Measurements from ENCODE around the gene GLRA1. TPM values are rescaled to one million over a fixed set of nuclear protein-coding genes. Genes with fewer than 3 reads are reported as not detected.

The GLRA1 gene
- total RNA-seq, 1 donor from 2014 or later: not detected

GRCh38 chr5:151952238-151952637, 27.6 kb upstream of the GLRA1 start:
- no peak overlapping the region for H3K4me3 ChIP-seq (ENCODE audit: low read length in 3 of 3)
- H3K27me3 ChIP-seq (ENCODE audit: control insufficient read depth in 3 of 3, insufficient read depth in 3 of 3, low read length in 3 of 3): no peaks in the 10 kb centered on the region
- no peaks in the 10 kb centered on the region for H3K9me3 ChIP-seq (ENCODE audit: control insufficient read depth in 3 of 3, low read length in 3 of 3)
- H3K36me3 ChIP-seq (ENCODE audit: control insufficient read depth in 3 of 3, insufficient read depth in 3 of 3, low read length in 3 of 3): no peaks in the 10 kb centered on the region
- no peak overlapping the region for H3K27ac ChIP-seq (ENCODE audit: low read depth, low read length)
- H3K4me1 ChIP-seq (ENCODE audit: control insufficient read depth in 3 of 3, insufficient read depth in 3 of 3, low read length in 3 of 3): no peaks in the 10 kb centered on the region
- no peak overlapping the region for H3K9ac ChIP-seq (ENCODE audit: low read depth in 1 of 3, low read length in 3 of 3)

- Histone ChIP-seq H3K9me3 (ENCODE audit: control insufficient read depth in 3 of 3, low read length in 3 of 3) (no peaks in the 10 kb centered on the region), H3K4me1 (ENCODE audit: control insufficient read depth in 3 of 3, insufficient read depth in 3 of 3, low read length in 3 of 3) (no peaks in the 10 kb centered on the region), H3K9ac (ENCODE audit: low read depth in 1 of 3, low read length in 3 of 3) (no peak overlapping the region), H3K36me3 (ENCODE audit: control insufficient read depth in 3 of 3, insufficient read depth in 3 of 3, low read length in 3 of 3) (no peaks in the 10 kb centered on the region), H3K4me3 (ENCODE audit: low read length in 3 of 3) (no peak overlapping the region), H3K27me3 (ENCODE audit: control insufficient read depth in 3 of 3, insufficient read depth in 3 of 3, low read length in 3 of 3) (no peaks in the 10 kb centered on the region), H3K27ac (ENCODE audit: low read depth, low read length) (no peak overlapping the region)
Observed at GRCh38 chr5:151950706-151951105, 26.1 kb upstream of the GLRA1 start.

DNA sequence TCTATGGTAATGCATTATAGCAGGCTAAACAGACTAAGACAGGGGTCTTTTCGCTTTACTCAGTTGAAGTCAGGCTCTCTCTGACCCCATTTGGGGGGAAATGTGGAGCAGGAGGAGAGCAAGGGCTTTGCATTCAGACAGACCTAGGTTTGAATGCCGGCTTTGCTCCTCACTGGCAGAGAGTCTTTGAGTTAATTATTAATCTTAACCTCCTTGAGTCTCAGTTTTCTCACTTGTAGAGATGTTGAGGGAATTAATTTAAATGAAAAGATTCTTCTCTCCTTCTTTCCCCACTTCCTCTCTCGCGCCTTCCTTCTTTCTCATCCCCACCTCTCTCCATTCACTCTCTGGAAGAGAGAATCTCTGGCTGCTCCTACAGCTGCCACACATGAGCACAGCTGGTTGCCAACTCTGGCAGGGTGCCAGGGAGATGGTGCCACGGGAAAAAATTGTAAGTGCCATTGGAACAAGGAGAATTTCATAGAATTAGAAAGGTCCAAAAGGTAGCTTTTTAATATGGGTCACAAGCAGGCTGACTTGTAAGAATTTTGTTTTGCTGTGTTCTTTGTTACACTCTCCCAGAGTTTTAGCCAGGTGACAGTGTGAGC, 25.2 kb upstream of the GLRA1 start:
- Histone ChIP-seq H3K36me3 (ENCODE audit: control insufficient read depth in 3 of 3, insufficient read depth in 3 of 3, low read length in 3 of 3) (no peaks in the 10 kb centered on the region), H3K4me1 (ENCODE audit: control insufficient read depth in 3 of 3, insufficient read depth in 3 of 3, low read length in 3 of 3) (no peaks in the 10 kb centered on the region), H3K27me3 (ENCODE audit: control insufficient read depth in 3 of 3, insufficient read depth in 3 of 3, low read length in 3 of 3) (no peaks in the 10 kb centered on the region), H3K9ac (ENCODE audit: low read depth in 1 of 3, low read length in 3 of 3) (no peak overlapping the region), H3K27ac (ENCODE audit: low read depth, low read length) (no peak overlapping the region), H3K4me3 (ENCODE audit: low read length in 3 of 3) (no peak overlapping the region), H3K9me3 (ENCODE audit: control insufficient read depth in 3 of 3, low read length in 3 of 3) (no peaks in the 10 kb centered on the region)

DNA sequence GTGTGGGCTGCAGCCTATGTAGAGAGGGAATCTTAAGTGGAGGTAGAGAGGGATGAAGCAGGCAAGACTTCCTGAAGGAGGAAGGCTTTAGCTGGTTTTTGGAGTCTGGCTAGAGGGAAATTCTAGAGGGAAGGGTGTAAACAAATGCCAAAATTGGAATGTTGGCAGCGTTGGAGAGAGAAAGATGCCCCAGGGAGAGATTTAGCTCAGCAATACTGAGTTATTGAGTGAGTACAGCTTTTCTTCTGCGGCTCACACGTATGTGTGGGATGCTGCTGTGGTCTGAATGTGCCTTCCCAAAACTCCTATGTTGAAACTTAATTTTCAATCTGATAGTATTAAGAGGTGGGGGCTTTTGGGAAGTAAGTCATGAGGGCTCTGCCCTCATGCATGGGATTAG, 24.5 kb upstream of the GLRA1 start:
- no peaks in the 10 kb centered on the region for H3K4me1 ChIP-seq (ENCODE audit: control insufficient read depth in 3 of 3, insufficient read depth in 3 of 3, low read length in 3 of 3)

GRCh38 chr5:151947931-151948608, 23.4 kb upstream of the GLRA1 start:
- no peaks in the 10 kb centered on the region for H3K27me3 ChIP-seq (ENCODE audit: control insufficient read depth in 3 of 3, insufficient read depth in 3 of 3, low read length in 3 of 3)
- no peaks in the 10 kb centered on the region for H3K9me3 ChIP-seq (ENCODE audit: control insufficient read depth in 3 of 3, low read length in 3 of 3)
- no peaks in the 10 kb centered on the region for H3K4me1 ChIP-seq (ENCODE audit: control insufficient read depth in 3 of 3, insufficient read depth in 3 of 3, low read length in 3 of 3)
- H3K9ac ChIP-seq (ENCODE audit: low read depth in 1 of 3, low read length in 3 of 3): no peak overlapping the region
- H3K27ac ChIP-seq (ENCODE audit: low read depth, low read length): no peak overlapping the region
- H3K36me3 ChIP-seq (ENCODE audit: control insufficient read depth in 3 of 3, insufficient read depth in 3 of 3, low read length in 3 of 3): no peaks in the 10 kb centered on the region
- no peak overlapping the region for H3K4me3 ChIP-seq (ENCODE audit: low read length in 3 of 3)

More for the DNA sequence above, 24.5 kb upstream of the GLRA1 start:
- no peaks in the 10 kb centered on the region for H3K36me3 ChIP-seq (ENCODE audit: control insufficient read depth in 3 of 3, insufficient read depth in 3 of 3, low read length in 3 of 3)
- H3K9ac ChIP-seq (ENCODE audit: low read depth in 1 of 3, low read length in 3 of 3): no peak overlapping the region
- H3K27me3 ChIP-seq (ENCODE audit: control insufficient read depth in 3 of 3, insufficient read depth in 3 of 3, low read length in 3 of 3): no peaks in the 10 kb centered on the region
- H3K9me3 ChIP-seq (ENCODE audit: control insufficient read depth in 3 of 3, low read length in 3 of 3): no peaks in the 10 kb centered on the region
- no peak overlapping the region for H3K27ac ChIP-seq (ENCODE audit: low read depth, low read length)
- no peak overlapping the region for H3K4me3 ChIP-seq (ENCODE audit: low read length in 3 of 3)

- Histone ChIP-seq H3K9me3 (ENCODE audit: control insufficient read depth in 3 of 3, low read length in 3 of 3) (no peaks in the 10 kb centered on the region), H3K27me3 (ENCODE audit: control insufficient read depth in 3 of 3, insufficient read depth in 3 of 3, low read length in 3 of 3) (no peaks in the 10 kb centered on the region)
Observed at GRCh38 chr5:151937851-151938250, 13.2 kb upstream of the GLRA1 start.

GRCh38 chr5:151935135-151935695, 10.6 kb upstream of the GLRA1 start:
- H3K4me3 ChIP-seq (ENCODE audit: low read length in 3 of 3): no peak overlapping the region
- no peak overlapping the region for H3K9ac ChIP-seq (ENCODE audit: low read depth in 1 of 3, low read length in 3 of 3)
- no peaks in the 10 kb centered on the region for H3K27me3 ChIP-seq (ENCODE audit: control insufficient read depth in 3 of 3, insufficient read depth in 3 of 3, low read length in 3 of 3)
- H3K36me3 ChIP-seq (ENCODE audit: control insufficient read depth in 3 of 3, insufficient read depth in 3 of 3, low read length in 3 of 3): no peaks in the 10 kb centered on the region
- no peak overlapping the region for H3K27ac ChIP-seq (ENCODE audit: low read depth, low read length)
- H3K9me3 ChIP-seq (ENCODE audit: control insufficient read depth in 3 of 3, low read length in 3 of 3): peaks cover 0 to 3% (median 0%) of the 10 kb centered on the region in 3 donors
- H3K4me1 ChIP-seq (ENCODE audit: control insufficient read depth in 3 of 3, insufficient read depth in 3 of 3, low read length in 3 of 3): no peaks in the 10 kb centered on the region

More at GRCh38 chr5:151937851-151938250, 13.2 kb upstream of the GLRA1 start:
- no peaks in the 10 kb centered on the region for H3K4me1 ChIP-seq (ENCODE audit: control insufficient read depth in 3 of 3, insufficient read depth in 3 of 3, low read length in 3 of 3)
- no peak overlapping the region for H3K27ac ChIP-seq (ENCODE audit: low read depth, low read length)
- H3K4me3 ChIP-seq (ENCODE audit: low read length in 3 of 3): no peak overlapping the region
- no peaks in the 10 kb centered on the region for H3K36me3 ChIP-seq (ENCODE audit: control insufficient read depth in 3 of 3, insufficient read depth in 3 of 3, low read length in 3 of 3)
- H3K9ac ChIP-seq (ENCODE audit: low read depth in 1 of 3, low read length in 3 of 3): no peak overlapping the region

DNA sequence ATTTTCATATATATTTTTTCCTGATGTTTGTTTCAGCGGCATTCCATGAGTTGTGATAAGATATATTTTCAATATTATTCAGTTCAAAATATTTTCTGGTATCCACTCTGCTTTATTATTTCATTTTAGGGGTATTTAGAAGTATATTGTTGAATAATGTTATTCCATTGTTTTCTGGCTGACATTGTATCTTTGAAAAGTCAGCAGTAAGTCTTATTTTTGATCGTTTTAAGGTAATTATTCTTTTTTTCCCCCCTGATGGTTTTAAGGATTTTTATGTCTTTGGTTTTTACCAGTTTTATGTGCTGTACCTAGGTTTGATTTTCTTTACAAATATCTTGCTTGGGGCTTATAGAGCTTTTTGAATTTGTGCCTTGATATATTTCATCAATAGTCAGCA, 6.6 kb upstream of the GLRA1 start:
- no peaks in the 10 kb centered on the region for H3K27me3 ChIP-seq (ENCODE audit: control insufficient read depth in 3 of 3, insufficient read depth in 3 of 3, low read length in 3 of 3)
- no peak overlapping the region for H3K27ac ChIP-seq (ENCODE audit: low read depth, low read length)
- H3K9me3 ChIP-seq (ENCODE audit: control insufficient read depth in 3 of 3, low read length in 3 of 3): peaks cover 0 to 6% (median 0%) of the 10 kb centered on the region in 3 donors

GRCh38 chr5:151926188-151926587, 1.5 kb upstream of the GLRA1 start:
- no peaks in the 10 kb centered on the region for H3K27me3 ChIP-seq (ENCODE audit: control insufficient read depth in 3 of 3, insufficient read depth in 3 of 3, low read length in 3 of 3)
- H3K27ac ChIP-seq (ENCODE audit: low read depth, low read length): no peak overlapping the region
- H3K9me3 ChIP-seq (ENCODE audit: control insufficient read depth in 3 of 3, low read length in 3 of 3): peaks cover 0 to 3% (median 0%) of the 10 kb centered on the region in 3 donors
- no peaks in the 10 kb centered on the region for H3K4me1 ChIP-seq (ENCODE audit: control insufficient read depth in 3 of 3, insufficient read depth in 3 of 3, low read length in 3 of 3)
- H3K36me3 ChIP-seq (ENCODE audit: control insufficient read depth in 3 of 3, insufficient read depth in 3 of 3, low read length in 3 of 3): no peaks in the 10 kb centered on the region
- no peak overlapping the region for H3K4me3 ChIP-seq (ENCODE audit: low read length in 3 of 3)
- H3K9ac ChIP-seq (ENCODE audit: low read depth in 1 of 3, low read length in 3 of 3): no peak overlapping the region

More for the DNA sequence above, 6.6 kb upstream of the GLRA1 start:
- H3K4me1 ChIP-seq (ENCODE audit: control insufficient read depth in 3 of 3, insufficient read depth in 3 of 3, low read length in 3 of 3): no peaks in the 10 kb centered on the region
- no peak overlapping the region for H3K4me3 ChIP-seq (ENCODE audit: low read length in 3 of 3)
- no peak overlapping the region for H3K9ac ChIP-seq (ENCODE audit: low read depth in 1 of 3, low read length in 3 of 3)
- no peaks in the 10 kb centered on the region for H3K36me3 ChIP-seq (ENCODE audit: control insufficient read depth in 3 of 3, insufficient read depth in 3 of 3, low read length in 3 of 3)

- H3K9me3 ChIP-seq (ENCODE audit: control insufficient read depth in 3 of 3, low read length in 3 of 3): peaks cover 0 to 3% (median 0%) of the 10 kb centered on the region in 3 donors
- H3K4me1 ChIP-seq (ENCODE audit: control insufficient read depth in 3 of 3, insufficient read depth in 3 of 3, low read length in 3 of 3): no peaks in the 10 kb centered on the region
- H3K4me3 ChIP-seq (ENCODE audit: low read length in 3 of 3): no peak overlapping the region
- H3K36me3 ChIP-seq (ENCODE audit: control insufficient read depth in 3 of 3, insufficient read depth in 3 of 3, low read length in 3 of 3): no peaks in the 10 kb centered on the region
- H3K9ac ChIP-seq (ENCODE audit: low read depth in 1 of 3, low read length in 3 of 3): no peak overlapping the region
- H3K27me3 ChIP-seq (ENCODE audit: control insufficient read depth in 3 of 3, insufficient read depth in 3 of 3, low read length in 3 of 3): no peaks in the 10 kb centered on the region
- no peak overlapping the region for H3K27ac ChIP-seq (ENCODE audit: low read depth, low read length)
Observed at GRCh38 chr5:151925340-151925739, 689 bp upstream of the GLRA1 start.

Data from skeletal muscle tissue (tissue), 4 donors.